ENCODE results near the gene FBXL17.

DNA sequence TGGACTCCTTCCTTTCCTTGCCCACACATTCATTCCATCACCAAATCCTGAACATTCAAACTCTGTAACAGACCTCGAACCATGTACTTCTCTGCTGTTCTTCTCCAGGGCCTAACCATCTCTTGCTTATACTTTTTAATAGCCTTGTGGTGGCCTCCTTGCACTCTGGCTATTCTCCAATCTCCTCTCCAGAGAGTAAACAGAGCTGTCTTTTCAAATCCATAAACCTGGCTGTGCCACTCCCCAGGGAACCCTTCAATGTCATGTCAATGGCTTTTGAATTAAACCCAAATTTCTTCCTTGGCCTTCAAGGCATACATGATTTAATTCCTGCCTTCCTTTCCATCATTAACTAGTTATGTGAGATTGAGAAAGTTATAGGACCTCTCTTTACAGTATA lies 433.5 kb downstream of the FBXL17 start:
- TF ChIP-seq, protein P1, sequence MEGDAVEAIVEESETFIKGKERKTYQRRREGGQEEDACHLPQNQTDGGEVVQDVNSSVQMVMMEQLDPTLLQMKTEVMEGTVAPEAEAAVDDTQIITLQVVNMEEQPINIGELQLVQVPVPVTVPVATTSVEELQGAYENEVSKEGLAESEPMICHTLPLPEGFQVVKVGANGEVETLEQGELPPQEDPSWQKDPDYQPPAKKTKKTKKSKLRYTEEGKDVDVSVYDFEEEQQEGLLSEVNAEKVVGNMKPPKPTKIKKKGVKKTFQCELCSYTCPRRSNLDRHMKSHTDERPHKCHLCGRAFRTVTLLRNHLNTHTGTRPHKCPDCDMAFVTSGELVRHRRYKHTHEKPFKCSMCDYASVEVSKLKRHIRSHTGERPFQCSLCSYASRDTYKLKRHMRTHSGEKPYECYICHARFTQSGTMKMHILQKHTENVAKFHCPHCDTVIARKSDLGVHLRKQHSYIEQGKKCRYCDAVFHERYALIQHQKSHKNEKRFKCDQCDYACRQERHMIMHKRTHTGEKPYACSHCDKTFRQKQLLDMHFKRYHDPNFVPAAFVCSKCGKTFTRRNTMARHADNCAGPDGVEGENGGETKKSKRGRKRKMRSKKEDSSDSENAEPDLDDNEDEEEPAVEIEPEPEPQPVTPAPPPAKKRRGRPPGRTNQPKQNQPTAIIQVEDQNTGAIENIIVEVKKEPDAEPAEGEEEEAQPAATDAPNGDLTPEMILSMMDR (IDR thresholded peaks at IDR 0.05; ENCODE audit: insufficient read depth, low read length, poor library complexity, severe bottlenecking): no peak
- no peak for TF ChIP-seq EZH2phosphoT487 (conservative IDR thresholded peaks at IDR 0.05; ENCODE audit: low read length)

Data from SU-DHL-6 (cell line).